Lung (tissue), 12 donors: ENCODE results near the gene ERICH4. TPM values are rescaled to one million over a fixed set of nuclear protein-coding genes. Genes with fewer than 3 reads are reported as not detected.

ENCODE experiments used
- ATAC-seq: fragments of 200-7000 bp; cut with Tn5 transposase; one replicate; pipeline ENCODE4 v1.9.1; 2020; ENCODE audit warnings: moderate number of reproducible peaks; ENCODE audit not compliant: insufficient read depth, low FRiP score
- DNase-seq, 3 donors: peaks; one replicate each; pipeline ENCODE4 v3.0.0-alpha.2; 2013 to 2017
- H3K27ac ChIP-seq, 2 donors: one replicate each; pipeline ENCODE4 v1.5.1; 2013; ENCODE audit warnings: mild to moderate bottlenecking in 2 of 2, moderate library complexity in 2 of 2, control low read depth in 1 of 2, inconsistent platforms in 1 of 2, low read depth in 1 of 2, low read length in 1 of 2
- H3K27me3 ChIP-seq, 3 donors: one replicate each; pipeline ENCODE4 v1.5.1; 2013; ENCODE audit warnings: low read length in 2 of 3; ENCODE audit not compliant: control insufficient read depth in 3 of 3, insufficient read depth in 3 of 3
- H3K36me3 ChIP-seq, 4 donors: one replicate each; pipeline ENCODE4 v1.5.1; 2013; ENCODE audit warnings: low read length in 4 of 4, mild to moderate bottlenecking in 1 of 4, moderate library complexity in 1 of 4; ENCODE audit not compliant: control insufficient read depth in 4 of 4, insufficient read depth in 4 of 4
- H3K4me1 ChIP-seq, 5 donors: one replicate each; pipeline ENCODE4 v1.5.1; 2013; ENCODE audit warnings: low read length in 5 of 5, mild to moderate bottlenecking in 2 of 5, moderate library complexity in 1 of 5; ENCODE audit not compliant: control insufficient read depth in 5 of 5, insufficient read depth in 5 of 5
- H3K4me3 ChIP-seq: one replicate; pipeline ENCODE4 v1.5.1; 2013; ENCODE audit warnings: mild to moderate bottlenecking, control low read depth, moderate library complexity
- H3K9ac ChIP-seq, 2 donors: one replicate each; pipeline ENCODE4 v1.5.1; 2013; ENCODE audit warnings: low read length in 2 of 2, control low read depth in 1 of 2; ENCODE audit not compliant: insufficient read depth in 1 of 2
- H3K9me3 ChIP-seq, 4 donors: one replicate each; pipeline ENCODE4 v1.5.1; 2013; ENCODE audit warnings: low read length in 3 of 4, mild to moderate bottlenecking in 1 of 4, moderate library complexity in 1 of 4; ENCODE audit not compliant: control insufficient read depth in 4 of 4, insufficient read depth in 3 of 4
- CTCF ChIP-seq: IDR thresholded peaks from 2 replicates; pipeline ENCODE4 v1.5.1; 2012; ENCODE audit warnings: mild to moderate bottlenecking; ENCODE audit errors: control extremely low read depth, extremely low read depth
- WGBS, 2 donors: extraction: QIAGEN DNeasy Blood & Tissue Kit; methylation state at CpG; one replicate each; pipeline ENCODE4 v1.1.7; 2013; 5-methylcytosine and 5-hydroxymethylcytosine counted together
- polyA plus RNA-seq, 2 donors: library from polyadenylated mRNA; stranded (reverse); fragments of 200-250 nt; gene quantifications; one replicate each; pipeline ENCODE4 v1.2.1, GENCODE V29; 2013
- total RNA-seq, 2 donors: library from RNA; depleted of rRNA in 1 of 2; stranded (reverse); fragments of >200 nt in 1 of 2; gene quantifications; one replicate each; pipeline ENCODE4 v1.2.1, GENCODE V29; 2014 to 2021
- donor health status: control.
- donor health status: control.
- donor health status: Bipolar disorder and iron deficiency.
- donor health status: healthy.
- donor health status: DM: yes; HTN: yes; CAD: no.

ERICH4 gene
- total and polyA plus RNA-seq, 4 donors: 0.16 TPM; not detected in 3

- ATAC-seq (no peak), DNase-seq (no peak)
- TF ChIP-seq CTCF: no peak
- Histone ChIP-seq H3K9me3 (no peaks in the 10 kb centered on the region), H3K4me3 (no peak overlapping the region), H3K4me1 (peaks cover 0 to 17% (median 0%) of the 10 kb centered on the region in 5 donors), H3K36me3 (peaks cover 8 to 43% (median 19%) of the 10 kb centered on the region in 4 donors), H3K9ac (no peak overlapping the region), H3K27ac (peak overlapping the region in 1 of 2 donors; percentile 50), H3K27me3 (no peaks in the 10 kb centered on the region)
- WGBS, 2 donors: 87 to 91% methylated on average over 6 of the region's 6 CpGs
Measured at GRCh38 chr19:41421314-41421713, 21.6 kb upstream of the ERICH4 start.

GRCh38 chr19:41421973-41422372 is 21.0 kb upstream of the ERICH4 start:
- no peak for DNase-seq
- Histone ChIP-seq H3K9ac (no peak overlapping the region), H3K9me3 (no peaks in the 10 kb centered on the region), H3K4me3 (no peak overlapping the region), H3K27me3 (no peaks in the 10 kb centered on the region), H3K36me3 (peaks cover 8 to 43% (median 19%) of the 10 kb centered on the region in 4 donors), H3K27ac (peak overlapping the region in 1 of 2 donors; percentile 46), H3K4me1 (peaks cover 0 to 19% (median 0%) of the 10 kb centered on the region in 5 donors)
- no peak for ATAC-seq
- TF ChIP-seq CTCF: no peak
- 94 to 96% methylated on average over 20 of the region's 20 CpGs for WGBS, 2 donors

GRCh38 chr19:41422456-41422855 is 20.5 kb upstream of the ERICH4 start:
- peaks cover 8 to 43% (median 15%) of the 10 kb centered on the region in 4 donors for H3K36me3 ChIP-seq
- no peak overlapping the region for H3K4me3 ChIP-seq
- ATAC-seq: no peak
- H3K9me3 ChIP-seq: no peaks in the 10 kb centered on the region
- no peaks in the 10 kb centered on the region for H3K27me3 ChIP-seq
- no peak overlapping the region for H3K27ac ChIP-seq
- no peak for TF ChIP-seq CTCF
- H3K4me1 ChIP-seq: peaks cover 0 to 19% (median under 1%) of the 10 kb centered on the region in 5 donors
- no peak for DNase-seq
- H3K9ac ChIP-seq: no peak overlapping the region
- WGBS, 2 donors: 85 to 89% methylated on average over 18 of the region's 18 CpGs

GRCh38 chr19:41422955-41423354 is 20.0 kb upstream of the ERICH4 start:
- TF ChIP-seq CTCF: no peak
- H3K27ac ChIP-seq: no peak overlapping the region
- 93 to 94% methylated on average over 12 of the region's 12 CpGs for WGBS, 2 donors
- H3K9me3 ChIP-seq: no peaks in the 10 kb centered on the region
- no peak for DNase-seq
- H3K27me3 ChIP-seq: no peaks in the 10 kb centered on the region
- H3K4me3 ChIP-seq: no peak overlapping the region
- H3K4me1 ChIP-seq: peaks cover 0 to 24% (median 6%) of the 10 kb centered on the region in 5 donors
- H3K9ac ChIP-seq: no peak overlapping the region
- peaks cover 8 to 43% (median 15%) of the 10 kb centered on the region in 4 donors for H3K36me3 ChIP-seq
- ATAC-seq: no peak
